ENCODE measurements around the gene CIDEC. TPM values are rescaled to one million over a fixed set of nuclear protein-coding genes. Genes with fewer than 3 reads are reported as not detected.

CIDEC gene
- total and polyA plus RNA-seq, 2 of the 13 experiments (the other 11 are each of a cell fraction or from before 2014, with no cell fraction given) = 2.5 to 10.4 TPM

DNA sequence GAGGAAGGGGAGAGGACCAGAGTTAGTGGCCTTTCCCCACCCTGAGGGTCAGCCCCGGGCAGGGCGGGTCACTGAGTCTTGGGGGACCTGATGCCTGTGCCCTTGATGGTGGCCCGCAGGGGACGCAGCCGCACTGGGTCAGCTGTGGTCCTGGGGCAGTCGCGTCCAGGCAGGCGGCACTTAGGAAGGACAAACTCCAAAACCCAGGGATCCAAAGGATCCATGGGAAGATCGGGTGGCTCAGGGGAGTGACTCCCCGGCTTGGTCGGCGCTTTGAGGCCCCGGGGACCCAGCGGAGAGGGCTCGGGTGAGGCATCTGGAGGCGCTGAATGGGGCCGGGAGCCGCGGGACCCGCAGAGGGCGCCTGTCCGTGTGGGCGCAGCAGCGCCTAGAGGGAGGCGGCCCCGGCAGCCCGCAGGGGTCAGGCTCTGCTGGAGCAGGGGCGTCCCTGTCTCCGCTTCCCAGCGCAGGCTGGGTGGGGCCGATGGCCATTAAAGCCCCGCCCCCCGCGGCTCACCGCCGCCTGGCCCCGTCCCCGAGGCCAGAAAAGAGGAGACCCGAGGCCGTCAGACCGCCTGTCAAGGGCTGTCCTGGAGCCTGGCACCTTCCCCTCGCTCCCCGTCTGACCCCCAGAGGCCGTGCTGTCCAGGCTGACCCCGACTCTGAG, 17.5 kb downstream of the CIDEC start (continued):
- TF ChIP-seq, protein P1, sequence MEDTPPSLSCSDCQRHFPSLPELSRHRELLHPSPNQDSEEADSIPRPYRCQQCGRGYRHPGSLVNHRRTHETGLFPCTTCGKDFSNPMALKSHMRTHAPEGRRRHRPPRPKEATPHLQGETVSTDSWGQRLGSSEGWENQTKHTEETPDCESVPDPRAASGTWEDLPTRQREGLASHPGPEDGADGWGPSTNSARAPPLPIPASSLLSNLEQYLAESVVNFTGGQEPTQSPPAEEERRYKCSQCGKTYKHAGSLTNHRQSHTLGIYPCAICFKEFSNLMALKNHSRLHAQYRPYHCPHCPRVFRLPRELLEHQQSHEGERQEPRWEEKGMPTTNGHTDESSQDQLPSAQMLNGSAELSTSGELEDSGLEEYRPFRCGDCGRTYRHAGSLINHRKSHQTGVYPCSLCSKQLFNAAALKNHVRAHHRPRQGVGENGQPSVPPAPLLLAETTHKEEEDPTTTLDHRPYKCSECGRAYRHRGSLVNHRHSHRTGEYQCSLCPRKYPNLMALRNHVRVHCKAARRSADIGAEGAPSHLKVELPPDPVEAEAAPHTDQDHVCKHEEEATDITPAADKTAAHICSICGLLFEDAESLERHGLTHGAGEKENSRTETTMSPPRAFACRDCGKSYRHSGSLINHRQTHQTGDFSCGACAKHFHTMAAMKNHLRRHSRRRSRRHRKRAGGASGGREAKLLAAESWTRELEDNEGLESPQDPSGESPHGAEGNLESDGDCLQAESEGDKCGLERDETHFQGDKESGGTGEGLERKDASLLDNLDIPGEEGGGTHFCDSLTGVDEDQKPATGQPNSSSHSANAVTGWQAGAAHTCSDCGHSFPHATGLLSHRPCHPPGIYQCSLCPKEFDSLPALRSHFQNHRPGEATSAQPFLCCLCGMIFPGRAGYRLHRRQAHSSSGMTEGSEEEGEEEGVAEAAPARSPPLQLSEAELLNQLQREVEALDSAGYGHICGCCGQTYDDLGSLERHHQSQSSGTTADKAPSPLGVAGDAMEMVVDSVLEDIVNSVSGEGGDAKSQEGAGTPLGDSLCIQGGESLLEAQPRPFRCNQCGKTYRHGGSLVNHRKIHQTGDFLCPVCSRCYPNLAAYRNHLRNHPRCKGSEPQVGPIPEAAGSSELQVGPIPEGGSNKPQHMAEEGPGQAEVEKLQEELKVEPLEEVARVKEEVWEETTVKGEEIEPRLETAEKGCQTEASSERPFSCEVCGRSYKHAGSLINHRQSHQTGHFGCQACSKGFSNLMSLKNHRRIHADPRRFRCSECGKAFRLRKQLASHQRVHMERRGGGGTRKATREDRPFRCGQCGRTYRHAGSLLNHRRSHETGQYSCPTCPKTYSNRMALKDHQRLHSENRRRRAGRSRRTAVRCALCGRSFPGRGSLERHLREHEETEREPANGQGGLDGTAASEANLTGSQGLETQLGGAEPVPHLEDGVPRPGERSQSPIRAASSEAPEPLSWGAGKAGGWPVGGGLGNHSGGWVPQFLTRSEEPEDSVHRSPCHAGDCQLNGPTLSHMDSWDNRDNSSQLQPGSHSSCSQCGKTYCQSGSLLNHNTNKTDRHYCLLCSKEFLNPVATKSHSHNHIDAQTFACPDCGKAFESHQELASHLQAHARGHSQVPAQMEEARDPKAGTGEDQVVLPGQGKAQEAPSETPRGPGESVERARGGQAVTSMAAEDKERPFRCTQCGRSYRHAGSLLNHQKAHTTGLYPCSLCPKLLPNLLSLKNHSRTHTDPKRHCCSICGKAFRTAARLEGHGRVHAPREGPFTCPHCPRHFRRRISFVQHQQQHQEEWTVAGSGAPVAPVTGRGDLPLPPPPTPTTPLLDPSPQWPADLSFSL (CRISPR knock-in tag; IDR thresholded peaks at IDR 0.05) = no peak
- no peak for TF ChIP-seq GLI4 (CRISPR knock-in tag; IDR thresholded peaks at IDR 0.05; ENCODE audit: borderline replicate concordance)
- TF ChIP-seq, protein P2, sequence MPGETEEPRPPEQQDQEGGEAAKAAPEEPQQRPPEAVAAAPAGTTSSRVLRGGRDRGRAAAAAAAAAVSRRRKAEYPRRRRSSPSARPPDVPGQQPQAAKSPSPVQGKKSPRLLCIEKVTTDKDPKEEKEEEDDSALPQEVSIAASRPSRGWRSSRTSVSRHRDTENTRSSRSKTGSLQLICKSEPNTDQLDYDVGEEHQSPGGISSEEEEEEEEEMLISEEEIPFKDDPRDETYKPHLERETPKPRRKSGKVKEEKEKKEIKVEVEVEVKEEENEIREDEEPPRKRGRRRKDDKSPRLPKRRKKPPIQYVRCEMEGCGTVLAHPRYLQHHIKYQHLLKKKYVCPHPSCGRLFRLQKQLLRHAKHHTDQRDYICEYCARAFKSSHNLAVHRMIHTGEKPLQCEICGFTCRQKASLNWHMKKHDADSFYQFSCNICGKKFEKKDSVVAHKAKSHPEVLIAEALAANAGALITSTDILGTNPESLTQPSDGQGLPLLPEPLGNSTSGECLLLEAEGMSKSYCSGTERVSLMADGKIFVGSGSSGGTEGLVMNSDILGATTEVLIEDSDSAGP (CRISPR knock-in tag; IDR thresholded peaks at IDR 0.05; ENCODE audit: borderline replicate concordance) = peak; percentile 65; the same call in 1 of the 2 replicates
- TF ChIP-seq KAT7 (CRISPR knock-in tag; IDR thresholded peaks at IDR 0.05; ENCODE audit: borderline replicate concordance) = no peak
- no peak for TF ChIP-seq MAF1 (CRISPR knock-in tag; IDR thresholded peaks at IDR 0.05; ENCODE audit: borderline replicate concordance)
- no peak for TF ChIP-seq JUNB (CRISPR knock-in tag; IDR thresholded peaks at IDR 0.05; ENCODE audit: borderline replicate concordance)
- TF ChIP-seq, protein P3, sequence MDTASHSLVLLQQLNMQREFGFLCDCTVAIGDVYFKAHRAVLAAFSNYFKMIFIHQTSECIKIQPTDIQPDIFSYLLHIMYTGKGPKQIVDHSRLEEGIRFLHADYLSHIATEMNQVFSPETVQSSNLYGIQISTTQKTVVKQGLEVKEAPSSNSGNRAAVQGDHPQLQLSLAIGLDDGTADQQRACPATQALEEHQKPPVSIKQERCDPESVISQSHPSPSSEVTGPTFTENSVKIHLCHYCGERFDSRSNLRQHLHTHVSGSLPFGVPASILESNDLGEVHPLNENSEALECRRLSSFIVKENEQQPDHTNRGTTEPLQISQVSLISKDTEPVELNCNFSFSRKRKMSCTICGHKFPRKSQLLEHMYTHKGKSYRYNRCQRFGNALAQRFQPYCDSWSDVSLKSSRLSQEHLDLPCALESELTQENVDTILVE (CRISPR knock-in tag; IDR thresholded peaks at IDR 0.05) = 0 out of 2 replicates have a peak, but pooled peaks have one; percentile 25
- peak; percentile 49; the same call in 1 of the 2 replicates for TF ChIP-seq DMAP1 (CRISPR knock-in tag; IDR thresholded peaks at IDR 0.05)
- TF ChIP-seq MAFG (CRISPR knock-in tag; IDR thresholded peaks at IDR 0.05) = no peak
- TF ChIP-seq NFYB (CRISPR knock-in tag; IDR thresholded peaks at IDR 0.05) = no peak
- 0 out of 2 replicates have a peak, but pooled peaks have one; percentile 40 for TF ChIP-seq TOPORS (CRISPR knock-in tag; IDR thresholded peaks at IDR 0.05)
- TF ChIP-seq MEIS2 (CRISPR knock-in tag; IDR thresholded peaks at IDR 0.05) = 0 out of 2 replicates have a peak, but pooled peaks have one; percentile 30
- TF ChIP-seq IRF1 (CRISPR knock-in tag; IDR thresholded peaks at IDR 0.05; ENCODE audit: low read depth) = 0 out of 2 replicates have a peak, but pooled peaks have one; percentile 22
- no peak for TF ChIP-seq ZSCAN5A (CRISPR knock-in tag; IDR thresholded peaks at IDR 0.05; ENCODE audit: borderline replicate concordance)
- TF ChIP-seq, protein P4, sequence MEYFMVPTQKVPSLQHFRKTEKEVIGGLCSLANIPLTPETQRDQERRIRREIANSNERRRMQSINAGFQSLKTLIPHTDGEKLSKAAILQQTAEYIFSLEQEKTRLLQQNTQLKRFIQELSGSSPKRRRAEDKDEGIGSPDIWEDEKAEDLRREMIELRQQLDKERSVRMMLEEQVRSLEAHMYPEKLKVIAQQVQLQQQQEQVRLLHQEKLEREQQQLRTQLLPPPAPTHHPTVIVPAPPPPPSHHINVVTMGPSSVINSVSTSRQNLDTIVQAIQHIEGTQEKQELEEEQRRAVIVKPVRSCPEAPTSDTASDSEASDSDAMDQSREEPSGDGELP (IDR thresholded peaks at IDR 0.05; ENCODE audit: borderline replicate concordance, low read depth) = 0 out of 2 replicates have a peak, but pooled peaks have one; percentile 34
- TF ChIP-seq ELF4 (CRISPR knock-in tag; IDR thresholded peaks at IDR 0.05; ENCODE audit: borderline replicate concordance) = no peak

All from HepG2 (cell line).